ENCODE data around the gene G6PD.
"Not testable (repeated sequence)": the region's sequence is repeated elsewhere in the genome, so short reads cannot be mapped to it uniquely, and the experiment has no call there.

The G6PD gene

GRCh38 chrX:154546354-154547244, at the start of gene G6PD:
Gene G6PD, minus strand, starts transcription at chrX:154546846. Its CDS starts 691 bp downstream, at chrX:154546155.
- DNase-seq = peak; percentile 75

DNA sequence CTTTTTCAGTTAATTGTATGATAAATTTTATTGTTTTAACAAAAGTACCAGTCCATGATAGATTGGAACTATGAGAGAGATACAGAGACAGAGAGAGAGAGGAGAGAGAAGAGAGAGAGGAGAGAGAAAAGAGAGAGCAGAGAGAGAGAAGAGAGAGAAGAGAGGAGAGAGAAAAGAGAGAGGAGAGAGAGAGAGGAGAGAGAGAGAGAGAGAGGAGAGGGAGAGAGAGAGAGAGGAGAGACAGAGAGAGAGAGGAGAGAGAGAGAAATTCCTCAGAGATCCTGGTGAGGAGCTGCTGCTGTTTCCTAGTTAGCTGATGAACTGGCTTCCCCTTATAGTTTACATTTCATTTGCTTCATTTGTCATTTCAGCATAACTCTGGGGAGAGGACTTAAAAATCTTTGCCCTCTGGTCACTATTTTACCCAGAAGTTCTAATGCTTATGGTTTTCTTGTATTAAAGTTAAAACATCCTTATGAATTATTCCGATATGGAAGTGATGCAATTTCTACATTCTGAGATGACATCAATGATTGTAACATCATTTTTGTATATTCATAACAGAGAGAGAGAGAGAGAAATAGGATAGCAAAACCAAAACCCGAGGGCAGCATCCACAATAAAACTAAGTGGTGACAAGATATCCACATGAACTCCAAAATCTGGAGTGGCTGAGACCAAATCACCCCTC, 49.1 kb upstream of the G6PD start:
- DNase-seq = no peak

- DNase-seq = no peak
Measured at GRCh38 chrX:154594491-154594890, 47.8 kb upstream of the G6PD start.

DNA sequence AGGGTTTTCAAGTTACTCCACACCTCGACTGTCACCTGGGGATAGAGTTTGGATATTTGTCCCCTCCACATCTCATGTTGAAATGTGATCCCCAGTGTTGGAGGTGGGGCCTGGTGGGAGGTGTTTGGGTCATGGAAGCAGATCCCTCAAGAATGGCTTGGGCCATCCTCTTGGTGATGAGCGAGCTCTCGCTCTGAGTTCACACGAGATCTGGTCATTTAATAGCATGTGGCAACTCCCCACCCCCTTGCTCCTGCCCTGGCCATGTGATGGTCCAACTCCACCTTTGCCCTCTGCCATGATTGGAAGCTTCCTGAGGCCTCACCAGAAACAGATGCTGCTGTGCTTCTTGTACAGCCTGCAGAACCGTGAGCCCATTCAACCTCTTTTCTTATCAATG, 46.6 kb upstream of the G6PD start:
- DNase-seq = no peak

DNA sequence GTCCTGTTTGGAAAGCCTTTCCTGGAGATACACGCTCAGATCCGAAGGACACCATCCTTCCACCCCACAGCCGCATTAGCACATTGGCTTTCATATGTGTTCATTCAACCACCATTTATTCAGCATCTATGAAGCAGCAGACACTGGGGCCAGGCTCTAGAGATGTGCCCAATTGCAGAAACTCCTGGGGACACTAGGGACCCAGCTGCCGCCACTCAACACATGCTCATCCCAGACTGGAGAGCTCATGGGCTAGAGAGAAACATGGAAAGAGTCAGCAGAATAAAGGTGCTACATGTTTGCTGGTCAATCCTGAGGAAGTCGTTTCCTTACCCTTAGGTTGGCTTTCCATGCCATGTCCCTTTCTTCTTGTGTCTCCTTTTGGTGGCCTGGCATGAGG, 45.9 kb upstream of the G6PD start:
- DNase-seq = no peak

DNA sequence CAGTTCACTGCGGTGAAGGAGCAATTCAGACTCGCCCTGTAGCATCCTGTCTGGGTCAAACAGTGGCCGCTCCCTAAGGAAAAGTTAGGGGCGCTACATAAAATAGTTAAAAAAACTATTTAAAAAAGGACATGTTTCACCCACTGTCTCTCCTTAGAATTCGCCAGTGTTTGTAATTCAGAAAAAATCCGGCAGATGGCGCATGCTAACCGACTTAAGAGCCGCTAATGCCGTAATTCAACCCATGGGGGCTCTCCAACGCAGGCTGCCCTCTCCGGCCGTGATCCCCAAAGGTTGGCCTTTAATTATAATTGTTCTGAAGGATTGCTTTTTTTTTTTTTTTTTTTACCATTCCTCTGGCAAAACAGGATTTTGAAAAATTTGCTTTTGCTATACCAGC, 43.8 kb upstream of the G6PD start:
- not testable (repeated sequence) for DNase-seq

DNA sequence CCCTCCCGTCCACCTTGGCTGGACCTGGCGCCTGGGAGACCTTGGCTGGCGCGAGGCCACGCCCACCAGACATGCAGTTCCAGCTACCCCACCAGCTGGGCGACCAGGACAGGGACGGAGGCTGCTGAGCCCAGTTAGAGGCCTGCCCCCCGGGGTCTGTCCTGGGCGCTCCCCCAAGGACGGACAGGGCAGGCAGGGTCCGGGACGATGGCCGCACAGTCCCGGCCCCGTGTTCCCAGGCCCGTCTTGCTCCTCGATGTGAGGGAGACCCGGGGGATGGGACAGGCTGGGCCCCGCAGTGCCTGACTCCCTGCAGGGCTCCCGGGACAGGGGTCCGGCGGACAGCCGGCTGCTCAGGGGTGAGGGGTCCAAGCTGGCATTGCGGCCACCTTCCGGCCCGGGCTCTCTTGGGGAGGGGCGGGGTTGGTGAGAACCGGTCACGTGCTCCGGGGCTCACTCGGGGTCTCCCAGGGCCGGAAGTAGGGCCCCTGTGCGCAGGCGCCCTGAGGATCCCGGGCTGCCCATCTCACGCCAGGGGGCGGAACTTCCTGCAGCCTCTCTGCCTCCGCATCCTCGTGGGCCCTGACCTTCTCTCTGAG, 38.0 kb upstream of the G6PD start, which contains the start of gene CTAG1A:
TSS of gene CTAG1A (plus strand) at position 549 of the 599 bp plus-strand sequence. CDS start 74 bp downstream, outside the sequence.
- not testable (repeated sequence) for DNase-seq

- DNase-seq = not testable (repeated sequence)
Measured at GRCh38 chrX:154582994-154583393, 36.3 kb upstream of the G6PD start.

DNA sequence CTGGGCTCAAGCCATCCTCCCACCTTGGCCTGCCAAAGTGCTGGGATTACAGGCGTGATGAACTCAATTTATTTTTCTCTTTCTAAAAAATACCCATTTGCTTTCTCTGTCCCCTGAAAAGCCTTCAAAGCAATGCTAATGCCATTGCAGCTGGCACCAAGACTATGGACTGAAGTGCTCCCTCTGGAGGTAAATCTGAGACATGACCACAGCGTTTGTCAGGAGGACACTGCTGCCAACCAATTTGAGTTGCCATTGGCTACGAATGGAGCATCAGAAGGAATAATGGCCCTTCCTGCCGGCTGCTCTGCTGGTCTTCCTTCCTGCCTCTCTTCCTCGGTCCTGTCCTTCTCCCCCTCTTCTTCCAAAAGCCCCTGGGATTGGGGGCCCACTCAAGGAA, 28.4 kb upstream of the G6PD start:
- not testable (repeated sequence) for DNase-seq

GRCh38 chrX:154573061-154573460, 26.4 kb upstream of the G6PD start:
- not testable (repeated sequence) for DNase-seq

GRCh38 chrX:154570361-154570760, 23.7 kb upstream of the G6PD start:
- DNase-seq = not testable (repeated sequence)

- not testable (repeated sequence) for DNase-seq
Measured at GRCh38 chrX:154562295-154562694, 15.6 kb upstream of the G6PD start.

GRCh38 chrX:154560326-154560725, 13.7 kb upstream of the G6PD start:
- not testable (repeated sequence) for DNase-seq

DNA sequence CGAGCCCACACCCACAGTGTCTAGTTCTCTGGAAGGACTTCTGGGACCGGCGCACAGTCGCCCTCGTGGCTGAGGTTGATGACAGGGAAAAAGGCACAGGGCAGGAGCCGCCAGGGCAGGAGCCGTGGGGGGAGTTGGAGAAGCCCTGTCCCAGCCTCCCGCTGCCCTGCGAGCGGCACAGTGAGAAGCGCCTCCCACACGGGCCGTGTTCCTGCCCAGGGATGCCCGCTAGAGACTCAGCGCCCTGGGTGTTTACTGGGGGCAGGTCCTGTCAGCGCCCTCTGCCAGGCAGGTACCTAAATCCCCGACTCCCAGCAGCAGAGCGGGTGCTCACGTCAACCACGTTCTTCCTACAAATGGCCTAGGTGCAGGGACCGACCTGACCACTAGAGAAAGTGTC, 12.2 kb upstream of the G6PD start:
- DNase-seq = not testable (repeated sequence)

DNA sequence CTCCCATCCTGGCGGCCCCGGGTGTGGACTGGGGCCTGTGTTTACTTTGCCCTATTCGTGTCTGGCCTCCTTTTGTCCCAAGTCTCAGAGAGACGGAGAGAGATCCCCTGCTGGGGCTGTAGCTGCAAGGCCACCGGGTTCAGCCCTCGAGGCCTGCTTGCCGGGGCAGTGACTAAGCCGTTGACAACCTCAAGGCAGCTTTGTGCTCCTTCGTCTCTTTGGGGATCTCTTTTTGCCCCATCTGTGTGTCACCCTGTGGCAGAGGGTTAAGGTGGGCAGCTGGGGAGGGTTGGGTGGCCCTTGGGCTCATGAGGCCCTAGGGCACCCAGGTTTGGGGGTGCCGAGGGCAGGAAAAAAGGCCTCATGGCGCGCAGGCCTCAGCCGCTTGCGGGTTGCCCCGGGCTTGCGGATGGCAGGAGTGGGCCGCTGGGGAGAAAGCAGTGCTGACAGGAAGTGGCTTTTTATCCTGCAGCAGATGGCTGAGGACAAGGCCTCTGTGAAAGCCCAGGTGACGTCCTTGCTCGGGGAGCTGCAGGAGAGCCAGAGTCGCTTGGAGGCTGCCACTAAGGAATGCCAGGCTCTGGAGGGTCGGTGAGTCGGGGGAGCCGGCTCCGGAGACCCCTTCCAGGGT, 11.5 kb upstream of the G6PD start:
- DNase-seq = not testable (repeated sequence)

- DNase-seq = not testable (repeated sequence)
Measured at GRCh38 chrX:154552112-154552806, 5.6 kb upstream of the G6PD start.

DNA sequence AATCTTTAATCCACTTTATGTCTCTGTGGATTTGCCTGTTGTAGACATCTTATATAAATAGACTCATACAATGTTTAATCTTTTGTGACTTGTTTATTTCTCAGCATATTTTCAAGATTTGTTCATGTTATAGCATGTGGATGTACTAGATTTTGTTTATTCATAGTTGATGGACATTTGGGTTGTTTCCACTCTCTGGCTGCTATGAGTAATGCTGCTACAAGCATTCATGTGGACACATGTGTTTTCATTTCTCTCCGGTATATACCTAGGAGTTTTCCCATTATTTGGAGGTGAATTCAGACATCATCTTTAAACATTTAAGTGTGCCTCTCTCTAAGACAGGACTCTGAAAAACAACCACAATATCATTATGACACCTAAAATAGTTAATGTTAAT, 3.1 kb upstream of the G6PD start:
- no peak for DNase-seq

- DNase-seq = no peak
Measured at GRCh38 chrX:154548028-154548316, 1.3 kb upstream of the G6PD start.

DNA sequence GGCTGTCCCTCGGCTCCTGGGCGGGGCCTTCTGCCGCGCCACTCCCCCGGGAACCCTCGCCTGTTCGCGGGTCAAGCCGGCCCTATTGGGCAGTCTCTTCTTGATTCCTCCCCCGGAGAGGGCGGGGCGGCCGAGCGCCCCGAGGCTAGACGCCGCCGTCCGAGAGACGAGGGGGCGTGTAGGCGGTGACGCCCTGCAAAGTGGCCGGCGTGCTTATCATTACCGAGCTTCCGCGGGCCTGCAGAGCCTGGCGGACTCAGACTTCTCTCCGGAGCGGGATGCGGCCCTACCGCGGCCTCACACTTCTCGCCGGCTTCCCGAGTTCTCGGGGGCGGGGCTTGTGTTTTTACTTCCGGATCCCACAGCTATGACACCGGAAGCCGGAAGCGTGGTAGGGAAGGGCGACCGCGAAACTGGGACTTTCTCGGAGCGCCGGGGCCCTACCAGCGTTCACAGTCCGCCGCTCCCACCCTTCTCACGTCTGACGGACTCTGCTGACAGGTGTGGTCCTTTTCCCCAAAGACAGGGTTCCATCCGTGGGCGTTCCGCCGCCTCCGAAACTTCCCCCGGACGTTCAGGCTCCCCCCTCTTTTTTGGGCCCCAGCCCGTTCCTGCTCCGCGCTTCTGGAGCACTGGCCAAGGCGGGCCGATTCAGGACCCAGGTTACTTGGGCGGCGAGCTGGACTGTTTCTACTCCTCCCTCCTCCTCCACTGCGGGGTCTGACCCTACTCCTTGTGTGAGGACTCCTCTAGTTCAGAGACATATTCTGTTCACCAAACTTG, 790 bp upstream of the G6PD start, which contains the start of gene IKBKG:
TSS of gene IKBKG (plus strand) at position 376 of the 783 bp plus-strand sequence. CDS start 4,383 bp downstream, outside the sequence.
- DNase-seq = peak; percentile 83

- DNase-seq = no peak
Measured at GRCh38 chrX:154545673-154546274, 872 bp downstream of the G6PD start.
